DND-41 (cell line): ENCODE results near the gene THEM4.
A peak's percentile ranks its signal among the peaks of the same experiment; 100 is the strongest.

Source experiments
- ATAC-seq: fragments of 200-7000 bp; cut with Tn5 transposase; 3 replicates; pipeline ENCODE4 v1.9.1; 2021; ENCODE audit warnings: low read depth; ENCODE audit not compliant: insufficient read depth
- DNase-seq: peaks from one replicate; pipeline ENCODE4 v3.0.0-alpha.2; 2020
- H2AFZ ChIP-seq: 2 replicates; pipeline ENCODE4 v1.6.0; 2012; ENCODE audit warnings: low read depth, low read length
- H3K27ac ChIP-seq: 2 replicates; pipeline ENCODE4 v1.5.1; 2012; ENCODE audit warnings: low read length, inconsistent platforms
- H3K27me3 ChIP-seq: fragments of 200-600 bp; sonication (generic); 2 replicates; pipeline ENCODE4 v1.6.0; 2012; ENCODE audit warnings: low read length, mild to moderate bottlenecking, inconsistent platforms; ENCODE audit not compliant: insufficient read depth, poor library complexity
- H3K36me3 ChIP-seq: 2 replicates; pipeline ENCODE4 v1.5.1; 2012; ENCODE audit warnings: low read length, inconsistent platforms; ENCODE audit not compliant: insufficient read depth
- H3K4me1 ChIP-seq: 2 replicates; pipeline ENCODE4 v1.5.1; 2012; ENCODE audit warnings: mild to moderate bottlenecking, low read length; ENCODE audit not compliant: insufficient read depth
- H3K4me2 ChIP-seq: 2 replicates; pipeline ENCODE4 v1.6.0; 2012; ENCODE audit warnings: mild to moderate bottlenecking, moderate library complexity, low read length, inconsistent platforms; ENCODE audit not compliant: insufficient read depth
- H3K4me3 ChIP-seq, 2 experiments: fragments of 200-600 bp in 1 of 2; shearing (Covaris generic) in 1 of 2; 2 replicates each; pipeline ENCODE4 v1.5.1; 2012 to 2016; ENCODE audit warnings: inconsistent platforms in 2 of 2, low read length in 2 of 2, mild to moderate bottlenecking in 2 of 2, low read depth in 1 of 2, moderate library complexity in 1 of 2
- H3K79me2 ChIP-seq: 2 replicates; pipeline ENCODE4 v1.6.0; 2012; ENCODE audit warnings: low read length, inconsistent platforms; ENCODE audit not compliant: insufficient read depth
- H3K9ac ChIP-seq: 2 replicates; pipeline ENCODE4 v1.6.0; 2012; ENCODE audit warnings: low read depth, mild to moderate bottlenecking, inconsistent platforms, low read length, moderate library complexity
- H3K9me3 ChIP-seq: 2 replicates; pipeline ENCODE4 v1.5.1; 2012; ENCODE audit warnings: low read length, moderate library complexity, mild to moderate bottlenecking, inconsistent platforms; ENCODE audit not compliant: insufficient read depth, severe bottlenecking
- H4K20me1 ChIP-seq: 2 replicates; pipeline ENCODE4 v1.6.0; 2012; ENCODE audit warnings: low read length; ENCODE audit not compliant: insufficient read depth
- CTCF ChIP-seq: IDR thresholded peaks from 2 replicates; pipeline ENCODE4 v1.5.1; 2012; ENCODE audit warnings: borderline replicate concordance, low read length, moderate library complexity, mild to moderate bottlenecking; ENCODE audit not compliant: poor library complexity, severe bottlenecking; ENCODE audit errors: extremely low read depth
- EZH2 ChIP-seq: IDR thresholded peaks from 3 replicates; pipeline ENCODE4 v1.6.1; 2012; ENCODE audit warnings: borderline replicate concordance, low read depth, mild to moderate bottlenecking, moderate library complexity, low read length, inconsistent platforms; ENCODE audit not compliant: severe bottlenecking

The THEM4 gene

GRCh38 chr1:151835596-151835995 lies 73.7 kb downstream of the THEM4 start:
- H3K27me3 ChIP-seq = no peaks in the 10 kb centered on the region
- H2AFZ ChIP-seq = no peak overlapping the region
- no peaks in the 10 kb centered on the region for H3K9me3 ChIP-seq
- H3K9ac ChIP-seq = no peak overlapping the region
- DNase-seq = no peak
- no peak for ATAC-seq
- no peaks in the 10 kb centered on the region for H3K79me2 ChIP-seq
- H3K4me2 ChIP-seq = no peak overlapping the region
- no peaks in the 10 kb centered on the region for H3K36me3 ChIP-seq
- H4K20me1 ChIP-seq = no peaks in the 10 kb centered on the region
- no peak for TF ChIP-seq EZH2
- TF ChIP-seq CTCF = no peak
- H3K4me3 ChIP-seq = no peak overlapping the region
- H3K27ac ChIP-seq = no peak overlapping the region; the same call in 1 of the 2 replicates
- peaks cover 43% of the 10 kb centered on the region for H3K4me1 ChIP-seq

GRCh38 chr1:151834239-151834638 lies 75.1 kb downstream of the THEM4 start:
- Histone ChIP-seq H4K20me1 (no peaks in the 10 kb centered on the region), H3K4me2 (no peak overlapping the region), H3K36me3 (no peaks in the 10 kb centered on the region), H3K9ac (no peak overlapping the region), H3K4me1 (peaks cover 56% of the 10 kb centered on the region), H3K9me3 (no peaks in the 10 kb centered on the region), H3K27ac (peak overlapping the region; percentile 41; the same call in 1 of the 2 replicates), H3K27me3 (no peaks in the 10 kb centered on the region), H2AFZ (no peak overlapping the region), H3K79me2 (no peaks in the 10 kb centered on the region), H3K4me3 (no peak overlapping the region)
- TF ChIP-seq CTCF (no peak), EZH2 (no peak)
- DNase-seq (no peak), ATAC-seq (no peak)

- Histone ChIP-seq H3K27ac (peak overlapping the region; percentile 26; the same call in 1 of the 2 replicates), H2AFZ (no peak overlapping the region), H3K4me1 (peaks cover 65% of the 10 kb centered on the region), H4K20me1 (no peaks in the 10 kb centered on the region), H3K4me2 (no peak overlapping the region), H3K36me3 (no peaks in the 10 kb centered on the region), H3K9ac (no peak overlapping the region), H3K9me3 (no peaks in the 10 kb centered on the region), H3K27me3 (no peaks in the 10 kb centered on the region), H3K79me2 (no peaks in the 10 kb centered on the region), H3K4me3 (no peak overlapping the region)
- ATAC-seq (no peak), DNase-seq (no peak)
- TF ChIP-seq EZH2 = no peak
- no peak for TF ChIP-seq CTCF
Measured at GRCh38 chr1:151833172-151833900, 76.0 kb downstream of the THEM4 start.
